Lower lobe of right lung (tissue), 2 donors: ENCODE measurements around the gene EPN2. TPM values are rescaled to one million over a fixed set of nuclear protein-coding genes. Genes with fewer than 3 reads are reported as not detected.
A peak's percentile ranks its signal among the peaks of the same experiment; 100 is the strongest.

Source experiments
- ATAC-seq, 2 donors: fragments of 200-7000 bp; cut with Tn5 transposase; one replicate each; pipeline ENCODE4 v1.9.1; 2020 to 2022; ENCODE audit warnings: mild to moderate bottlenecking in 2 of 2, moderate library complexity in 2 of 2
- DNase-seq: peaks from one replicate; pipeline ENCODE4 v3.0.0-alpha.2; 2020
- H3K27ac ChIP-seq: fragments of 200-600 bp; one replicate; pipeline ENCODE4 v1.8.0; 2022
- H3K27me3 ChIP-seq: fragments of 200-600 bp; one replicate; pipeline ENCODE4 v1.8.0; 2022; ENCODE audit warnings: low read depth
- H3K36me3 ChIP-seq: fragments of 200-600 bp; one replicate; pipeline ENCODE4 v1.8.0; 2022; ENCODE audit warnings: mild to moderate bottlenecking
- H3K4me1 ChIP-seq: fragments of 200-600 bp; one replicate; pipeline ENCODE4 v1.8.0; 2022
- H3K4me3 ChIP-seq: fragments of 200-600 bp; one replicate; pipeline ENCODE4 v1.8.0; 2022; ENCODE audit warnings: mild to moderate bottlenecking
- H3K9me3 ChIP-seq: fragments of 200-600 bp; one replicate; pipeline ENCODE4 v1.8.0; 2022
- CTCF ChIP-seq: fragments of 200-600 bp; IDR thresholded peaks from one replicate; pipeline ENCODE4 v1.8.0; 2022; ENCODE audit warnings: antibody characterized with exemption, mild to moderate bottlenecking
- intact Hi-C: fragments of 100-400 bp; cut with DNase I; formaldehyde crosslinking; loops from one replicate; pipeline ENCODE4 v1.11.0; 2022
- total RNA-seq: library from RNA; stranded (reverse); fragmentation: NEBNext Ultra II Directional; extraction: Animal tissue kit (Norgen Biotek cat#: 25700); gene quantifications from one replicate; pipeline ENCODE4 v1.2.1, GENCODE V29; 2021
- donor health status: DM: no; HTN: yes; CAD: no; lungs with severe emphysema.

EPN2 gene
- total RNA-seq, 1 donor from 2014 or later: 66.2 TPM

- no peak for ATAC-seq
- TF ChIP-seq CTCF: no peak
- DNase-seq: no peak
- intact Hi-C loops: no loop called here
- no peak overlapping the region for H3K27ac ChIP-seq
- no peaks in the 10 kb centered on the region for H3K27me3 ChIP-seq
- H3K36me3 ChIP-seq: no peaks in the 10 kb centered on the region
- H3K9me3 ChIP-seq: no peaks in the 10 kb centered on the region
- peaks cover 13% of the 10 kb centered on the region for H3K4me1 ChIP-seq
- no peak overlapping the region for H3K4me3 ChIP-seq
These were observed 122.7 kb downstream of the EPN2 start for GRCh38 chr17:19359856-19360255.

DNA sequence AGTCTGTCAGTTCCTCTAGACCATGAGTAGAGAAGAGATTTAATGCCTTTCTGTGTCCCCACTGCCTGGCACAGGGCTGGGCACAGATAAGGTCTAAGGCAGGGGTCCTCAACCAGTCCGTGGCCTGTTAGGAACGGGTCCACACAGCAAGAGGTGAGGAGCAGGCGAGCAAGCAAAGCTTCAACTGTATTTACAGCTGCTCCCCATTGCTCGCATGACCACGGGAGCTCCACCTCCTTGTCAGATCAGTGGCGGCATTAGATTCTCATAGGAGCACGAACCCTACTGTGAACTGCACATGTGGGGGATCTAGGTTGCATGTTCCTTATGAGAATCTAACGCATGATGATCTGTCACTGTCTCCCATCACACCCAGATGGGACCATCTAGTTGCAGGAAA, 123.6 kb downstream of the EPN2 start:
- H3K27ac ChIP-seq: no peak overlapping the region
- TF ChIP-seq CTCF: no peak
- no peaks in the 10 kb centered on the region for H3K36me3 ChIP-seq
- intact Hi-C loops: no loop called here
- no peak for ATAC-seq
- H3K9me3 ChIP-seq: no peaks in the 10 kb centered on the region
- no peak overlapping the region for H3K4me3 ChIP-seq
- no peak for DNase-seq
- peaks cover 13% of the 10 kb centered on the region for H3K4me1 ChIP-seq
- H3K27me3 ChIP-seq: no peaks in the 10 kb centered on the region

DNA sequence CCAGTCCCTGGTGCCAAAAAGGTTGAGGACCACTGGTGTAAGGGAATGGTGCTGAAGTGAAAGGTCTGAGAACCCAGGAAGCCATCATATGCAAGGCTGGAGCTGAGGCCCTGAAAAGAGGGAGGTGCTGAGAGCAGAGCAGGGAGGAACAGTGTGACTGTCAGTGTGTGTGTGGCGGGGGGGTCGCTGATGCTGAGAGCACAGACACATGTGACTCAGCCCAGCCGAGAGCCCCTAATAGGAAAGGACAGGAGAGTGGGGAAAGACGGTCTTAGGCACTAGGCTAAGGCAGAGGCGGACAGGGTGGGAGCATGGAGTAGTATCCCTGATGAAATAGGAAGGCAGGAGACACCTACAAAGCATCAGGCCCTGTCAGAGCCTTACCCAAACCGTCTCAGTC, 124.2 kb downstream of the EPN2 start:
- intact Hi-C loops: no loop called here
- ATAC-seq (no peak), DNase-seq (no peak)
- H3K9me3 ChIP-seq: no peaks in the 10 kb centered on the region
- H3K27me3 ChIP-seq: no peaks in the 10 kb centered on the region
- H3K4me1 ChIP-seq: peaks cover 13% of the 10 kb centered on the region
- peak overlapping the region; percentile 82 for H3K4me3 ChIP-seq
- no peaks in the 10 kb centered on the region for H3K36me3 ChIP-seq
- H3K27ac ChIP-seq: no peak overlapping the region
- TF ChIP-seq CTCF: no peak

GRCh38 chr17:19361944-19362276, 124.7 kb downstream of the EPN2 start:
- H3K27ac ChIP-seq: peak overlapping the region; percentile 83
- no peak for DNase-seq

DNA sequence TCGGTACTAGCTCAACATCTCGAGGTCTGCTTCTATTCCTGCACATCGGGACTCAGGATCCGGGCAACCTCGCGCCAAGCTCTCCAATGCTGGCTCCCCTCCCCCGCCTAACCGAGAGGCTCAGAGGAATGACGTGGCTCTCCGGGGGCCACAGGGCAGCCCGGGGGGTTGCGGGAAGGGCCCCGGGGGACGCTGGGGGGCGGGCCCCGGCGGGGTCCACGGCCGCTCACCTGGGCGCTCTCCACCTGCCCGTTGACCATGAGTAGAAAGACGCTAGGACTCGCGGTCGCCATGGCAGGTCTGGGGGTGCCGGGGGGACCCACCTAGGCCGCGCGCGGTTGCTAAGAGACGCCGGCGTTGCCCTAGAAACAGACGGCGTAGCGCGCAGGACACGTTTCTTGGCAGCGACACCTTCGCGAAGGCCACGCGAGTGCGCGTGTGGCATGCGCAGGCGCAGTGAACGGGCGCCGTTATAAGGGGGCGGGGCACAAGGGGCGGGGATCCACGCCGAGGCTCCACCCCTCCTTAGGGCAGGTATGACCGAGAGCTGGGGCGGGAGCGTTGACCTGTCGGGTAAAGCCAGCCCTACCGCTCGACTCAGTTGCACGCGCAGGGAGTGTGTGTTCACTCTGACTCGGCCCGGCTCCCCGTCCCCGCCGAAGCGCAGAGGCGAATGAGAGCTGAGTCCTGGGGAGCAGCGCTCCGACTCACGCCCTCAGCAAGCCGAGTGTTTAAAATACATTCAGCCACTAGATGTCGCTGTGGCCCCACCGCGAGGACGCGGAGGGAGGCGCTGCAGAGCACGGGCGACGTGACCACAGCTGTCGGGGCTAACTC, 125.3 kb downstream of the EPN2 start, which contains the start of gene B9D1:
B9D1 (minus strand) TSS at position 447 of the 837 bp plus-strand sequence; CDS start at position 293, 154 bp downstream.
- Histone ChIP-seq H3K9me3 (no peaks in the 10 kb centered on the region), H3K4me3 (peak within 1 kb of the TSS; percentile 82), H3K4me1 (peaks cover 13% of the 10 kb centered on the region), H3K27ac (peak within 1 kb of the TSS; percentile 83), H3K36me3 (no peaks in the 10 kb centered on the region), H3K27me3 (no peaks in the 10 kb centered on the region)
- DNase-seq (peak; percentile 95), ATAC-seq (peak; percentile 96 to 97)
- intact Hi-C loops: no loop called here
- TF ChIP-seq CTCF: peak; percentile 97

More at GRCh38 chr17:19361944-19362276, 124.7 kb downstream of the EPN2 start:
- peak overlapping the region; percentile 82 for H3K4me3 ChIP-seq
- no peak for ATAC-seq
- TF ChIP-seq CTCF: no peak
- H3K36me3 ChIP-seq: no peaks in the 10 kb centered on the region
- peaks cover 13% of the 10 kb centered on the region for H3K4me1 ChIP-seq
- H3K27me3 ChIP-seq: no peaks in the 10 kb centered on the region
- intact Hi-C loops: no loop called here
- no peaks in the 10 kb centered on the region for H3K9me3 ChIP-seq
